NB4 (cell line): ENCODE measurements around the gene FGD3.

Experiments
- CTCF ChIP-seq: IDR thresholded peaks from one replicate; pipeline ENCODE4 v1.5.1; 2012; ENCODE audit warnings: low read depth, low read length
- MYC ChIP-seq: IDR thresholded peaks from 2 replicates; pipeline ENCODE4 v1.6.1; 2011; ENCODE audit warnings: low read depth, low read length
- POLR2A ChIP-seq: IDR thresholded peaks from 2 replicates; pipeline ENCODE4 v1.6.1; 2011; ENCODE audit warnings: mild to moderate bottlenecking; ENCODE audit not compliant: insufficient read length; ENCODE audit errors: extremely low read depth

GRCh38 chr9:93039456-93039855, 92.1 kb downstream of the FGD3 start:
- TF ChIP-seq POLR2A, result no peak
- TF ChIP-seq CTCF, result no peak
- TF ChIP-seq MYC, result no peak
